Neuronal stem cell (in vitro differentiated cells): ENCODE data around the gene LRP11.

Experiments
- DNase-seq: peaks from one replicate; pipeline ENCODE4 v3.0.0-alpha.2; 2013; ENCODE audit warnings: low spot score
- H2AFZ ChIP-seq: one replicate; pipeline ENCODE4 v1.6.1; 2013; ENCODE audit warnings: mild to moderate bottlenecking, low read length, inconsistent platforms
- H2AK5ac ChIP-seq: 2 replicates; pipeline ENCODE4 v1.6.1; 2013; ENCODE audit warnings: low read depth, mild to moderate bottlenecking, inconsistent platforms, low read length, moderate library complexity, mixed read lengths
- H2BK120ac ChIP-seq: 2 replicates; pipeline ENCODE4 v1.6.1; 2013; ENCODE audit warnings: low read depth, mild to moderate bottlenecking, inconsistent platforms, low read length, moderate library complexity, mixed read lengths
- H2BK12ac ChIP-seq: one replicate; pipeline ENCODE4 v1.6.1; 2013; ENCODE audit warnings: low read length, inconsistent platforms
- H2BK15ac ChIP-seq: 2 replicates; pipeline ENCODE4 v1.6.1; 2013; ENCODE audit warnings: mild to moderate bottlenecking, low read length, inconsistent platforms, mixed read lengths
- H2BK5ac ChIP-seq: one replicate; pipeline ENCODE4 v1.6.1; 2013; ENCODE audit warnings: inconsistent platforms, mild to moderate bottlenecking, low read length, moderate library complexity
- H3K14ac ChIP-seq: one replicate; pipeline ENCODE4 v1.6.1; 2013; ENCODE audit warnings: low read length, inconsistent platforms
- H3K18ac ChIP-seq: 2 replicates; pipeline ENCODE4 v1.6.1; 2013; ENCODE audit warnings: low read length, inconsistent platforms
- H3K23ac ChIP-seq: 2 replicates; pipeline ENCODE4 v1.6.1; 2013; ENCODE audit warnings: low read depth, mild to moderate bottlenecking, mixed read lengths, low read length, inconsistent platforms; ENCODE audit not compliant: poor library complexity
- H3K27ac ChIP-seq: replicated peaks from 3 replicates; pipeline ENCODE4 v1.5.1; 2013; ENCODE audit warnings: low read length, inconsistent platforms
- H3K27me3 ChIP-seq, 3 experiments: 2 replicates each; pipeline ENCODE4 v1.6.1; 2013; ENCODE audit warnings: low read length in 3 of 3, mild to moderate bottlenecking in 2 of 3, inconsistent platforms in 1 of 3, low read depth in 1 of 3, mixed read lengths in 1 of 3, moderate library complexity in 1 of 3; ENCODE audit not compliant: control insufficient read depth in 3 of 3, insufficient read depth in 3 of 3
- H3K36me3 ChIP-seq, 2 donors: replicated peaks in 1 of 2; 2 replicates each; pipeline ENCODE4 v1.6.1; 2013; ENCODE audit warnings: low read length in 2 of 2; ENCODE audit not compliant: control insufficient read depth in 2 of 2, insufficient read depth in 2 of 2
- H3K4ac ChIP-seq: 2 replicates; pipeline ENCODE4 v1.6.1; 2013; ENCODE audit warnings: inconsistent platforms, mild to moderate bottlenecking, low read length, moderate library complexity
- H3K4me1 ChIP-seq, 2 donors: 1 replicate in 1 of 2; 2 replicates in 1 of 2; pipeline ENCODE4 v1.6.1; 2013; ENCODE audit warnings: low read length in 2 of 2, low read depth in 1 of 2; ENCODE audit not compliant: control insufficient read depth in 2 of 2, insufficient read depth in 1 of 2
- H3K4me2 ChIP-seq: one replicate; pipeline ENCODE4 v1.6.1; 2013; ENCODE audit warnings: mild to moderate bottlenecking, low read length, inconsistent platforms; ENCODE audit not compliant: insufficient read depth, poor library complexity, severe bottlenecking
- H3K4me3 ChIP-seq, 2 donors: 2 replicates each; pipeline ENCODE4 v1.5.1; 2013; ENCODE audit warnings: low read length in 2 of 2, mild to moderate bottlenecking in 2 of 2, inconsistent platforms in 1 of 2, moderate library complexity in 1 of 2
- H3K79me1 ChIP-seq: one replicate; pipeline ENCODE4 v1.6.1; 2013; ENCODE audit warnings: low read depth, mild to moderate bottlenecking, inconsistent platforms, low read length, moderate library complexity
- H3K9ac ChIP-seq: one replicate; pipeline ENCODE4 v1.6.1; 2013; ENCODE audit warnings: mild to moderate bottlenecking, low read depth, low read length, inconsistent platforms; ENCODE audit not compliant: poor library complexity
- H3K9me3 ChIP-seq, 2 donors: replicated peaks in 1 of 2; 2 replicates each; pipeline versions ENCODE3 to v1.6.1; 2013; ENCODE audit warnings: low read length in 2 of 2, mild to moderate bottlenecking in 2 of 2, inconsistent platforms in 1 of 2, low read depth in 1 of 2, mixed read lengths in 1 of 2, moderate library complexity in 1 of 2; ENCODE audit not compliant: control insufficient read depth in 2 of 2, insufficient read depth in 1 of 2
- H4K8ac ChIP-seq: one replicate; pipeline ENCODE4 v1.6.1; 2013; ENCODE audit warnings: low read depth, mild to moderate bottlenecking, inconsistent platforms, low read length, moderate library complexity
- H4K91ac ChIP-seq: one replicate; pipeline ENCODE4 v1.6.1; 2013; ENCODE audit warnings: low read length, low read depth, mild to moderate bottlenecking, inconsistent platforms; ENCODE audit not compliant: poor library complexity
- WGBS, 2 donors: extraction: QIAGEN DNeasy Blood & Tissue Kit; methylation state at CpG; one replicate each; pipeline ENCODE4 v1.1.7; 2013; ENCODE audit warnings: missing lambda C conversion rate in 2 of 2, mixed read lengths in 1 of 2; ENCODE audit not compliant: insufficient read length in 2 of 2, insufficient replicate concordance in 1 of 2; ENCODE audit errors: extremely low coverage in 2 of 2; 5-methylcytosine and 5-hydroxymethylcytosine counted together

Gene LRP11

DNA sequence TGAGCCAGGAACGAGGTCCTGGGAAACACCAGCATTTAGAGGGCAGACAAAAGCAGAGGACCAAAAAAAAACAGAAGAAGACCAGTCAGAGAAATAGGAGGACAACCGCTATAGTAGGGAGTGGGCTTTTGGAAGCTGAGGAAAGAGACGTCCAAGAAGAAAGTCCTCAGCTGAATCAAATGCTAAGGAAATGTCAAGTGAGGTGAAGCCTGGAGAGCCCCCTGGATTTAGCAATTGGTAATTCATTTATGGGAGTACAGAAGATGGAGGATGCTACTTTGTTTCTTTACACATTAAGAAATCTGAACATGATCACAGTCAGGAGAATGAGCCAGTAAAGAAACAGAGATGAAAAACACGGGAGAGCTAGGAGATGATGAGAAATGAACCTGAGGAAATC, 41.1 kb downstream of the LRP11 start:
- no peak overlapping the region for H3K9ac ChIP-seq

DNA sequence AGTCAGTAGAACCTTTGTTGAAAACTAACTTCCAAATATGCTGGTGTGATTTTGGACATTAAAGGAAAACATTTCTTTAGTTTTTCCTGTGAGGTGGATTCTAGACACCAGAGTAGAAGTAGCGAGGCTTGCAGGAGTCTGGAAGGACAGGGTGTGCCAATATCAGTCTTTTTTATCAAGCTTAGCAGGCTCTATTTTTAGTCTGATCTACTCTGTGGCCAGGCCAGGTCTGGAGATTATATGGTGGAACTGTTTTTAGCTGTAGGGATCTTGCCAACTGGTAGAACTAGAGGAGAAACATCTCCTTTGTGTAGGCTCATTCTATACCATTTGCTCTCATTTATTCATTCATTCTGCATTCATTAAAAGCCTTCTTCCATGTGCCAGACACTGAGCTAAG, 42.7 kb downstream of the LRP11 start:
- no peak overlapping the region for H2AFZ ChIP-seq
- no peak overlapping the region for H3K4me3 ChIP-seq
- no peak overlapping the region for H3K23ac ChIP-seq
- H4K8ac ChIP-seq = no peak overlapping the region
- no peak overlapping the region for H3K18ac ChIP-seq
- H3K4me2 ChIP-seq = no peak overlapping the region
- no peak overlapping the region for H2BK120ac ChIP-seq
- H4K91ac ChIP-seq = no peak overlapping the region
- H2BK5ac ChIP-seq = no peak overlapping the region
- no peak overlapping the region for H3K4ac ChIP-seq
- H3K27ac ChIP-seq = no peak overlapping the region
- no peak overlapping the region for H2BK12ac ChIP-seq
- H3K36me3 ChIP-seq = peaks cover 0 to 62% of the 10 kb centered on the region in 2 donors
- WGBS, 2 donors = no CpG with 5 or more reads among the region's 1 CpG
- H3K4me1 ChIP-seq = no peaks in the 10 kb centered on the region
- H2BK15ac ChIP-seq = no peak overlapping the region
- H3K79me1 ChIP-seq = no peaks in the 10 kb centered on the region
- no peak overlapping the region for H3K14ac ChIP-seq
- no peak overlapping the region for H2AK5ac ChIP-seq
- H3K9me3 ChIP-seq = no peaks in the 10 kb centered on the region
- DNase-seq = no peak
- no peak overlapping the region for H3K9ac ChIP-seq
- no peaks in the 10 kb centered on the region for H3K27me3 ChIP-seq

More for the DNA sequence above, 41.1 kb downstream of the LRP11 start:
- Histone ChIP-seq H2BK12ac (no peak overlapping the region), H2BK5ac (no peak overlapping the region), H3K18ac (no peak overlapping the region), H4K8ac (no peak overlapping the region), H2BK15ac (no peak overlapping the region), H3K4me1 (no peaks in the 10 kb centered on the region), H3K27me3 (no peaks in the 10 kb centered on the region), H2BK120ac (no peak overlapping the region), H3K23ac (no peak overlapping the region), H3K27ac (no peak overlapping the region), H3K79me1 (no peaks in the 10 kb centered on the region), H3K9me3 (no peaks in the 10 kb centered on the region), H3K36me3 (peaks cover 0 to 64% of the 10 kb centered on the region in 2 donors), H3K14ac (no peak overlapping the region), H3K4ac (no peak overlapping the region), H4K91ac (no peak overlapping the region), H3K4me2 (no peak overlapping the region), H2AFZ (no peak overlapping the region), H3K4me3 (no peak overlapping the region), H2AK5ac (no peak overlapping the region)
- no peak for DNase-seq
- no CpG with 5 or more reads among the region's 4 CpGs for WGBS, 2 donors

- Histone ChIP-seq H3K27me3 (no peaks in the 10 kb centered on the region), H3K4ac (no peak overlapping the region), H2BK12ac (no peak overlapping the region), H4K8ac (no peak overlapping the region), H2BK15ac (no peak overlapping the region), H3K4me3 (no peak overlapping the region), H3K4me2 (no peak overlapping the region), H2AFZ (no peak overlapping the region), H2BK5ac (no peak overlapping the region), H3K9ac (no peak overlapping the region), H2BK120ac (no peak overlapping the region), H3K18ac (no peak overlapping the region), H3K4me1 (no peaks in the 10 kb centered on the region), H3K79me1 (no peaks in the 10 kb centered on the region), H3K14ac (no peak overlapping the region), H2AK5ac (no peak overlapping the region), H3K36me3 (peaks cover 0 to 55% of the 10 kb centered on the region in 2 donors), H4K91ac (no peak overlapping the region), H3K9me3 (no peaks in the 10 kb centered on the region), H3K23ac (no peak overlapping the region), H3K27ac (no peak overlapping the region)
- no peak for DNase-seq
- no CpG with 5 or more reads among the region's 7 CpGs for WGBS, 2 donors
Observed at GRCh38 chr6:149820506-149820905, 43.7 kb downstream of the LRP11 start.

DNA sequence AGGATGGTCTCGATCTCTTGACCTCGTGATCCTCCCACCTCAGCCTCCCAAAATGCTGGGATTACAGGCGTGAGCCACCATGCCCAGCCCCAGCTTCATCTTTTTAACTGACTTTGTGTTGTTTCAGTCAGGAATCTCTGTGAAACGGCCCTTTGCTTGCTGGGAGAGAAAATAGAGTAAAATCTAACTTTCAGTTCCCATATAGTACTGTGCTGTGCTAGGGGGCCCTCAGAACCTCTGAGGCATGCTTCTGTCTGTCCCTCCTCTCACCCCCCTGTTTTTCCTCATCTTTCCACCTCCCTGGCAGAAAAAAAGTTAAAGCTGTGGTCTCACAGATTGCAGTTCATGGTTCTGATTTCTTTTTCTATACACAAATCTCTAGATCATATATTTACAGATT, 48.4 kb downstream of the LRP11 start:
- no peak overlapping the region for H4K91ac ChIP-seq
- H3K23ac ChIP-seq = no peak overlapping the region

More for the DNA sequence above, 48.4 kb downstream of the LRP11 start:
- no peak overlapping the region for H3K4ac ChIP-seq
- H3K4me2 ChIP-seq = no peak overlapping the region
- H3K79me1 ChIP-seq = no peaks in the 10 kb centered on the region
- no peaks in the 10 kb centered on the region for H3K9me3 ChIP-seq
- H2BK120ac ChIP-seq = no peak overlapping the region
- no peak overlapping the region for H2BK5ac ChIP-seq
- peaks cover 0 to 29% of the 10 kb centered on the region in 2 donors for H3K36me3 ChIP-seq
- H2AFZ ChIP-seq = no peak overlapping the region
- H3K27me3 ChIP-seq = no peaks in the 10 kb centered on the region
- no peak overlapping the region for H3K9ac ChIP-seq
- H2AK5ac ChIP-seq = no peak overlapping the region
- no peak overlapping the region for H3K4me3 ChIP-seq
- no peaks in the 10 kb centered on the region for H3K4me1 ChIP-seq
- H2BK15ac ChIP-seq = no peak overlapping the region
- H3K18ac ChIP-seq = no peak overlapping the region
- H2BK12ac ChIP-seq = no peak overlapping the region
- no peak overlapping the region for H3K27ac ChIP-seq
- no peak overlapping the region for H4K8ac ChIP-seq
- no peak overlapping the region for H3K14ac ChIP-seq
- DNase-seq = no peak
- WGBS, 2 donors = no CpG with 5 or more reads among the region's 4 CpGs
